ENCODE data around the gene TENM4.

Gene TENM4

DNA sequence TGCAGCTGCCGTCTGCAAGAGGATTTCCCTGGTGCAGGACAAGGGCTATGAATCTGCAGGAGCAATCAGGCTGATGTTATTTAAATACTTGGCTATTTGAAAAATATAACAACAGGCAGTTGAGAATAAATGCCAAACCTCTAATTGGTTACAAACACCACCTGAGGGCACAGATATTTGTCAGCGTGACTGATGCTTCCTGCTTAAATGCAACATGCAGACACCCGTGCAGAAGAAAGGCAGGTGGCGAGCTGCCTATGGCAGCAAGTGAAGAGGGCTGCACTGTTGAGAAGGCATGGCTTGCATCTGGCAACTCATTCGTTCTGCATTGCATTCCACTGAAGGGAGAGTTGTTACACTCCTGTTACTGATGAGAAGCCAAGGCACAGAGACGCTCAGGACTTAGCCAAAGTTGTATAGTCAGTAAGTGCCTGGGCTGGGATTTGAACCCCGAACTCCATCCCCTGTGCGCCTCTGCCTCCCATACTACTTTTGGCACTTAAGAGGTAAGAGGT is 350.6 kb downstream of the TENM4 start:
- H3K36me3 Mint-ChIP-seq (ENCODE audit: low read depth), result no peaks in the 10 kb centered on the region
- intact Hi-C loops (cut with micrococcal nuclease), result no loop called here
- no peak overlapping the region for H3K4me3 Mint-ChIP-seq
- peaks cover 9% of the 10 kb centered on the region for H3K9me3 Mint-ChIP-seq
- H3K4me1 Mint-ChIP-seq (ENCODE audit: low read depth), result no peaks in the 10 kb centered on the region
- peaks cover 6% of the 10 kb centered on the region for H3K27me3 Mint-ChIP-seq
- H3K27ac Mint-ChIP-seq, result no peak overlapping the region

DNA sequence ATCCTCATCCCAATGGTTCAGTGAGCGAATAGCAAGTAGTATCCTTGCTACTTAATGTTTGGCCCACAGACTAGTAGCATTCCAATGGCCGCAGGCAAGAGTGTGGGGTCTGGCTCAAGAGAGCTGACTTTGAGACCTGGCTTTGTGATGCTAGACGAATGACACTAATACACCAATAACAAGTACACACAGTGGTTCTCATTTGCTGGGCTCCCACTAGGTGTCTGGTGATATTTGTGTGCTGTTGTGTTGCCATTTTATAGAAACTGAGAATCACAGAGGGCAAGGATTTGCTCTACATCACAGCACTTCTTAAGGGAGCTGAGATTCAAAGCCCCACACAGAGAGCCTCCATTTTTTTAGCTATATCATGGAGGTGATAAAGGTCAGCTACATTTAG is 351.2 kb downstream of the TENM4 start:
- Mint-ChIP-seq H3K27ac (no peak overlapping the region), H3K4me3 (no peak overlapping the region), H3K27me3 (peaks cover 5% of the 10 kb centered on the region), H3K36me3 (ENCODE audit: low read depth) (no peaks in the 10 kb centered on the region), H3K9me3 (peaks cover 9% of the 10 kb centered on the region), H3K4me1 (ENCODE audit: low read depth) (no peaks in the 10 kb centered on the region)
- intact Hi-C loops (cut with micrococcal nuclease), result no loop called here

DNA sequence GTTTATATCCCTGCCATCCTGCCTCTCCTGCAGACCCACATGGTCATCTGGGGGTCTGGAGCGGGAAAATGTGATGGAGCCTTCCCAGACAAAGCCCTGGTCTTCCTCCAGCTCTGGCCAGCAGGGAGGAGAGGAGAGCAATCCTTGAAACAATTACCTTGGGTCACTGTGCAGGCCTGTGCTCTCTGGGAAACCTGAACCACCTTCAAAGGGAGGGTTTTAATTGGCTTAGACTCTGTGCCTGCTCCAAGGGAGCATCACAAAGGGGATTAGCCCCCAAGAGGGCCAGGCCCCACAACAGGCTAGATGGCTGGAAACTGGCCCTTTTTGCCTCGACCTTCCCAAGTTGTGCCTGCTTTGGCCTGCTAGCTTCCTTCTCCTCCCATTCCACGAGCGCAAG is 351.9 kb downstream of the TENM4 start:
- H3K9me3 Mint-ChIP-seq, result peaks cover 9% of the 10 kb centered on the region
- no peak overlapping the region for H3K4me3 Mint-ChIP-seq
- H3K36me3 Mint-ChIP-seq (ENCODE audit: low read depth), result no peaks in the 10 kb centered on the region
- intact Hi-C loops (cut with micrococcal nuclease), result no loop called here
- H3K27me3 Mint-ChIP-seq, result peaks cover 5% of the 10 kb centered on the region
- no peaks in the 10 kb centered on the region for H3K4me1 Mint-ChIP-seq (ENCODE audit: low read depth)
- no peak overlapping the region for H3K27ac Mint-ChIP-seq

DNA sequence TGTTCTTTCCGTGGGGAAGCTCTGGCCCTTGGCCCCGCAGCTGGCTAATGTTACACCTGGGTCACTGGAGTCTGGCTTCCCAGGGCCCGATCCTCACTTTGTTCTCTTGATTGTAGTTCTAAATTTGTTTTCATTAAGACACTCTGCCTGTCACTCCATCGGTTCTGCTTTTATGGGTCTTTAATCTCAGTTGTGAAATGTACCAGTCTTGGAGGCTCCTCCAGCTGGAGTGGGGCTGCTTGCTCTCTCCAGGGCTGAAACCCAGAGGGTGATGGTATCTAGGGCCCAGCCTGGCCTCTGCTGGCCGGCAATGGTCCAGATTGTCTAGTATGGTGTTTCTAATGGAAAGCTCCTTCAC is 352.9 kb downstream of the TENM4 start:
- Mint-ChIP-seq H3K9me3 (peaks cover under 1% of the 10 kb centered on the region), H3K36me3 (ENCODE audit: low read depth) (no peaks in the 10 kb centered on the region), H3K27ac (no peak overlapping the region), H3K4me3 (no peak overlapping the region), H3K27me3 (peaks cover 5% of the 10 kb centered on the region), H3K4me1 (ENCODE audit: low read depth) (no peaks in the 10 kb centered on the region)
- intact Hi-C loops (cut with micrococcal nuclease), result no loop called here

DNA sequence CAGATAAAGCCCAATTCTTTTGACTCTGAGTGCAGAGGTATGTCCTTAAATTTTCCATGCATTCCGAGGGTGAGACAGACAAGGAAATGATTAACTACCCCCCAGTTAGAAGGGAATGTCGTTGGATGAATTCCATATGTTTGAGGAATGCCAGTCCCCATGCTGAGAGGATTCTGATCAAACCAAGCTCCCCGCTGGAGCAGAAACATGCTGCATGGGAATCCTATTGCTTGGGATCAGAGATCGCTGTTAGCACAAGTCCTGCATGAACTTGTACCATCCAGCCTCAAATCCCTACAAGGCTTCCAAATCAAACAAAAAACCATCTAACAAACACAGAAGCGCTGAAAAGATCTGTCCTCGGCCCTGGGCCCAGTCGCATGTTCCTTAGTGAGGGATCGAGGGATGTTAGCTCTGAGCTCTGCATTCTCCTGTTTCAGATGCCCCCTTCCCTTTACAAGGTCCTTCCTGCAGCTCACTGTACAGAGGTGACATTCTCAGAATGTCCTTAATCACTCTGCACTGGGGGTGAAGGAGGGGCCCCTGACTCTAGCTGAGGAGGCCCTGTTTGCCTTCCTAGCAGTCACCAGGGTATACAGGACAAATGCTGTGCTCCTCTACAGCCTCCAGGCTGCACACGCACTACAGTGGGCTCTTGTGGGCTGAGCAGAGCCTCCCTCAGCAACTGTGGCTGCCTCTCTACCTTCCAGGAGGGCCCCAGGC is 353.4 kb downstream of the TENM4 start:
- intact Hi-C loops (cut with micrococcal nuclease), result no loop called here
- Mint-ChIP-seq H3K27me3 (peaks cover 5% of the 10 kb centered on the region), H3K9me3 (no peaks in the 10 kb centered on the region), H3K36me3 (ENCODE audit: low read depth) (no peaks in the 10 kb centered on the region), H3K4me1 (ENCODE audit: low read depth) (no peaks in the 10 kb centered on the region), H3K27ac (no peak overlapping the region), H3K4me3 (no peak overlapping the region)

DNA sequence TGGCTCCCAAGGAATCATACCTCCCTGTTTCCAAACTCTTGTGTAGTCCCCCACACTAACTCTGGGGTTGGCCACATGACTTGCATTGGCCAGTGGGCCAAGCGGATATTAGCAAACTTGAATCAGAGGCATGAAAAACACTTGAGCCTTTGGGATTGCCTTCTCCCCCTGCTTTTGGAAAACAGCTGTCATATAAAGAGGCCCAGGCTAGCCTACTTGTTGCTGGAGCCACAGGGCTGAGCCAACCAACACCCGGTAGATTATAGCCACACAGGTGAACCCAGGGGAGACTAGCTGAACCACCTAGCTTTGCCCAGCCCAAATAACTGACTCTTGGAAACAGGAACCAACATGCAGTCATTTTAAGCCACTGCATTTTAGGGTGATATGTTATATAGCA is 354.8 kb downstream of the TENM4 start:
- Mint-ChIP-seq H3K27me3 (peaks cover 4% of the 10 kb centered on the region), H3K27ac (no peak overlapping the region), H3K9me3 (no peaks in the 10 kb centered on the region), H3K4me3 (no peak overlapping the region), H3K36me3 (ENCODE audit: low read depth) (no peaks in the 10 kb centered on the region), H3K4me1 (ENCODE audit: low read depth) (no peaks in the 10 kb centered on the region)
- intact Hi-C loops (cut with micrococcal nuclease), result no loop called here

DNA sequence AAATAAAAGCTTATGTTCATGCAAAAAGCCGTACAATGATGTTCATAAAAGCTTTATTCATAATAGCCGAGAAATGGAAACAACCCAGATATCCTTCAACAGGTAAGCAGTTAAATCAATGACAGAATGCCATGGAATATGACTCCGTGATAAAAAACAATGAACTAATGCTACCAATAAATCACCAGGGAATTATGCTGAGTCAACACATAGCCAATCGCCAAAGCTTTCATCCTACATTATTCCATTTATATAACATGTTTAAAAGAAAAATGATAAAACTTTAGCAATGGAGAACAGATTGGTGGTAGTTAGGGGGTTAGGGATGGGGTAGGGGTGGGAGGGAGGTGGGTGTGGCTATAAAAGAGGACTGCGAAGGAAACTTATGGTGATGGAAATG is 356.4 kb downstream of the TENM4 start:
- H3K36me3 Mint-ChIP-seq (ENCODE audit: low read depth), result no peaks in the 10 kb centered on the region
- H3K4me3 Mint-ChIP-seq, result no peak overlapping the region
- no peak overlapping the region for H3K27ac Mint-ChIP-seq
- H3K27me3 Mint-ChIP-seq, result peaks cover 1% of the 10 kb centered on the region
- H3K9me3 Mint-ChIP-seq, result no peaks in the 10 kb centered on the region
- intact Hi-C loops (cut with micrococcal nuclease), result no loop called here
- H3K4me1 Mint-ChIP-seq (ENCODE audit: low read depth), result no peaks in the 10 kb centered on the region

DNA sequence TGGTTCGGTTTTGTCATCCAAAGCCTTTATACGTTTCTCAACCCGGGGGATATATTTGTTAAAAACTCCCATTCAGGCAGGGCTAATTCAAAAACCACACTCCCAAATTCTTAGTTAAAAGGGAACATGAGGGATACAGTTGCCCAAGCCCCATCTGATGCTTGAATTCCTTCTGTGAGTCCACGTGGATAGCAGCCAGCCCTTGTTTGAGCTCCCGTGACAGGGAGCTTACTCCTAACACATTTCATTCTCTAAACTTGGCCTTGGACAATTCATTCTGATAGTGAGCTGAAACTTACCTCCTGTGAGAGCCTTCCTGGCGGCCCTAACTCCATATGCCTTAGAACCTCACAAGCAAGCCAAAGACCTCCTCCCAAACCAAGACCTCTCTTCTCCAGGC is 357.5 kb downstream of the TENM4 start:
- Mint-ChIP-seq H3K27me3 (peaks cover 1% of the 10 kb centered on the region), H3K9me3 (no peaks in the 10 kb centered on the region), H3K4me3 (no peak overlapping the region), H3K4me1 (ENCODE audit: low read depth) (no peaks in the 10 kb centered on the region), H3K27ac (no peak overlapping the region), H3K36me3 (ENCODE audit: low read depth) (no peaks in the 10 kb centered on the region)
- intact Hi-C loops (cut with micrococcal nuclease), result no loop called here

DNA sequence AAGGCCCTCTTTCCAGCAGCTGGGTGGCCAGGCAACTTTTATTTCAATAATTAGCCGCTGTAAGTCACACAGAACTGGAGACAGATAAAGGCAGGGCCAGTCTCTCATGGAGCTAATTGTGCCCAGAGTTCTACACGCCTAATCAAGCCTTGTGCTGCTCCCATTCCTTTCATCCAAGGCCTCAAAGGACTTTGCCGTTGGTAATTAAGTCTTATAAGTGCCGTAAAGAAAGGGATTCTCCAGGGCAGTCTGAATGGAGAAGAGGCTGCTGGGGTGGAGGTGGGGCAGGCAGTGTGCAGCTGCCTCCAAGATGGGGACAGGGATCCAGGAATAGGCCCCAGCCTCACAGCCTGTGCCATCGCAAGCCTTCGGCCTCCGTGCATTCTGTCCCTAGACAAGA is 357.9 kb downstream of the TENM4 start:
- no peak overlapping the region for H3K4me3 Mint-ChIP-seq
- H3K27me3 Mint-ChIP-seq, result peaks cover 1% of the 10 kb centered on the region
- H3K9me3 Mint-ChIP-seq, result no peaks in the 10 kb centered on the region
- no peaks in the 10 kb centered on the region for H3K36me3 Mint-ChIP-seq (ENCODE audit: low read depth)
- no peak overlapping the region for H3K27ac Mint-ChIP-seq
- no peaks in the 10 kb centered on the region for H3K4me1 Mint-ChIP-seq (ENCODE audit: low read depth)
- intact Hi-C loops (cut with micrococcal nuclease), result no loop called here

DNA sequence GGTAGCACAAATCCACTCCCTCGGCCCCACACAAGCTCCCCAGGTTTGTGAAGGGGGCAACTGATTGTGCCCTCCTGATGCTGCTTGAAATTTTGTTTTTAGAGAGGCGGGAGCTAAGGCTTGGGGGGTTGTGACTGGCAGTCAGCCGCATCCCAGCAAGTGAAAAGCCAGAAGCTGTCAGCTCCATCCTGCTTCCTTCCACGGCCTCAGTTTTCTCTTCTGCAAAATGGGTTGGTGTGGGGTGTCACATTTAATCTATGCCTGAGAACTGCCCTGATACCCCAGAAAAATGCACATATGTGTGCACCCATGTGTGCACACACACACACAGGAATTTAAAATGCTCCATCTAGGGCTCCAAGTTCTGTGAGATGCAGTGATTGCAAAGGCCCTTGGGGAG is 358.6 kb downstream of the TENM4 start:
- no peaks in the 10 kb centered on the region for H3K9me3 Mint-ChIP-seq
- H3K27me3 Mint-ChIP-seq, result peaks cover 1% of the 10 kb centered on the region
- intact Hi-C loops (cut with micrococcal nuclease), result no loop called here
- H3K36me3 Mint-ChIP-seq (ENCODE audit: low read depth), result no peaks in the 10 kb centered on the region
- no peak overlapping the region for H3K4me3 Mint-ChIP-seq
- no peak overlapping the region for H3K27ac Mint-ChIP-seq
- no peaks in the 10 kb centered on the region for H3K4me1 Mint-ChIP-seq (ENCODE audit: low read depth)

DNA sequence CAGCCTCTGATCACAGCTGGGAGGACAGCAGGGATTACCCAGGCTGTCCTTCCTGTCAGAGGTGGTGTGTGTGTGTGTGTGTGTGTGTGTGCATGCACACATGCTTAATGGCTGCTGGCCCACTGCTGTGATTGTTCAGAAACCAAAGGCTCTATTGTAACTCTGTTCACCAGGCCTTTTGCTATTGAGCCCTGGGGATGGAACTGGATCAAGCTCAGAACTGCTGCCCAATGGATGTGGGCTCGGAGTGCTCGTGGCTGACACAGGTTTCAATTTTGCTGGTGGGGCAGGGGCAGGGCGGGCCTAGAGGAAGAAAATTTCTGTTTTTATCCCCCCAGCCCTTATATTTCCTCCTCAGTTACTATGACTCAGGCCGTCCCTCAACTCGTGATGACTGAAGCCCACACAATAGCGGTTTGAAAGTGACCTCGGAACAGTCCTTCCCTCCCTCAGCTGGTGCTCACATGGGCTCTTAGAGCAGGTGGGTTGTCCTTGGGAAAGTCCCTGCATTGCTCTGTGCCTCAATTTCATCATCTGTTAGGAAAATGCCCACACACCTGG is 359.3 kb downstream of the TENM4 start:
- intact Hi-C loops (cut with micrococcal nuclease), result no loop called here
- Mint-ChIP-seq H3K36me3 (ENCODE audit: low read depth) (no peaks in the 10 kb centered on the region), H3K4me1 (ENCODE audit: low read depth) (no peaks in the 10 kb centered on the region), H3K27me3 (peaks cover 3% of the 10 kb centered on the region), H3K27ac (no peak overlapping the region), H3K4me3 (no peak overlapping the region), H3K9me3 (no peaks in the 10 kb centered on the region)

DNA sequence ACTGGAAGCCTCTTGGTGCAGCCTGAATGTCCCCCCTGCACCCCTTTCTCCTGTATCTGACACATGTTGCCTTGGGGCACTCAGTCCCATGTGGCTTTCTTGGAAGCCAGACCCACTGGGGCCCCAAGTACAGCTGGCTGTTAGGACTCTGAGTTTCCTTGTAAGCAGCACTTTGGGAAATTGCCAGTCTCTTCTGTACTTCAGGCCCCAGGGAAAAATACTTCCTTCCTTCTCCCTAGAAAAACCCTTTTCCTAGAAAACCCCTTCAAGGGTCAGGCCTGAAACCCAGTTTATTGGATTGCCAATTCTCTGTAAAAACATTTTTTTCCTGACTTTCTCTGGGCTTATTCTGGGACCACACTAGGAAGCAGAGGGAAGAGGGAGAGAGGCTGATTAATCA is 360.3 kb downstream of the TENM4 start:
- no peak overlapping the region for H3K4me3 Mint-ChIP-seq
- no peak overlapping the region for H3K27ac Mint-ChIP-seq
- intact Hi-C loops (cut with micrococcal nuclease), result no loop called here
- H3K9me3 Mint-ChIP-seq, result no peaks in the 10 kb centered on the region
- H3K27me3 Mint-ChIP-seq, result peaks cover 3% of the 10 kb centered on the region
- no peaks in the 10 kb centered on the region for H3K36me3 Mint-ChIP-seq (ENCODE audit: low read depth)
- H3K4me1 Mint-ChIP-seq (ENCODE audit: low read depth), result no peaks in the 10 kb centered on the region

DNA sequence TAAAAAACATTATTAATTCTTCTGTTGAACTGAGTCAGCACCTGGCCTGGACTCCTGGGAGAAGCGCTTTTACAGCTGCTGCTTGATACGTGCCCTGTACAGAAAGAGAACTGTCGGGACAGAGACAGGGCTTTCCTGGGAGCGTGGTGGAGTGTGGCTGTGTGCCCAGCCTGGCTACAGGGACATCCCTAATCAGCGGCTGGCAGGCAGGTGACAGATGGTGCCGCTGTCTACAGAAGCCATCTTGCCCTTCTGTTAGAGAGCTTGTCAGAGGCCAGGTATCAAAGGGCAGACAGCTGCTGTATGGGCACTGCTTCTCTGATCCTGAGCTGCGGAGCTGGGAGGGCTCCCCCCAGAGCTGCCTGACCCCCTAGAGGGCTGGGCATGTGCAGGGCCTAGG is 361.8 kb downstream of the TENM4 start:
- H3K27ac Mint-ChIP-seq, result no peak overlapping the region
- H3K4me3 Mint-ChIP-seq, result no peak overlapping the region

DNA sequence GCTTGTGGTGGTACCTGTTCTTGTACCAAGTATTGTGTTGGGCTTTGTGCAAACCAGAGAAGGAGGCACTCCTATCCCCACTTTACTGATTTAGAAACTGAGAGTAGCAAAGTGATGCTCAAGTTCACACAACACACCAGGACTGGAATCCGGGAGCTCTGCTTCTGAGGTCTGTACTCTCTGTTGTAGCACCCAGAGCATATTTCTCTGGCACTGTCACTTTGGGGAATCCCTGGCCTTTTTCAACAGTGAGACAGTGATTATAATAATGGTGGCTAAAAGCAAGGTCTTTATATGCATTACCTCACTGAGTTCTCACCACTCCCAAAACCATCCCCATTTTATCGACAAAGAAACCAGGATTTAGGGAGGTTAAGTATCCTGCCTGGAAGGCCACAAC is 362.4 kb downstream of the TENM4 start:
- H3K36me3 Mint-ChIP-seq (ENCODE audit: low read depth), result no peaks in the 10 kb centered on the region
- H3K4me3 Mint-ChIP-seq, result no peak overlapping the region
- intact Hi-C loops (cut with micrococcal nuclease), result no loop called here
- H3K27ac Mint-ChIP-seq, result no peak overlapping the region
- no peaks in the 10 kb centered on the region for H3K4me1 Mint-ChIP-seq (ENCODE audit: low read depth)
- H3K27me3 Mint-ChIP-seq, result peaks cover 3% of the 10 kb centered on the region
- no peaks in the 10 kb centered on the region for H3K9me3 Mint-ChIP-seq

More for the DNA sequence above, 361.8 kb downstream of the TENM4 start:
- no peaks in the 10 kb centered on the region for H3K4me1 Mint-ChIP-seq (ENCODE audit: low read depth)
- H3K27me3 Mint-ChIP-seq, result peaks cover 3% of the 10 kb centered on the region
- H3K36me3 Mint-ChIP-seq (ENCODE audit: low read depth), result no peaks in the 10 kb centered on the region
- no peaks in the 10 kb centered on the region for H3K9me3 Mint-ChIP-seq
- intact Hi-C loops (cut with micrococcal nuclease), result no loop called here

Data from dendritic cell treated with granulocyte-macrophage colony-stimulating factor and Interleukin-4, amounts not matched to agents 40 ng/mL and 50 ng/mL, for 4 days (primary cell).